HG03469 (cell line): ENCODE data around the gene HOXD4.

Experiments used
- ATAC-seq: cut with Tn5 transposase; IDR thresholded peaks from one replicate; pipeline ENCODE4 v1.9.1; 2021; ENCODE audit warnings: mild to moderate bottlenecking, moderate library complexity, moderate number of reproducible peaks; ENCODE audit not compliant: unreplicated experiment

The HOXD4 gene

GRCh38 chr2:176187899-176188773 lies 36.8 kb downstream of the HOXD4 start, which contains the start of gene HOXD1:
TSS of gene HOXD1 (plus strand) at chr2:176188668. CDS start at chr2:176188802, 134 bp downstream.
- no peak for ATAC-seq

GRCh38 chr2:176188774-176189680 lies 37.7 kb downstream of the HOXD4 start:
- ATAC-seq, result no peak

- ATAC-seq, result no peak
Measured at GRCh38 chr2:176189681-176190641, 38.6 kb downstream of the HOXD4 start.

GRCh38 chr2:176192351-176192750 lies 41.0 kb downstream of the HOXD4 start:
- no peak for ATAC-seq

- no peak for ATAC-seq
Measured at GRCh38 chr2:176193048-176193447, 41.7 kb downstream of the HOXD4 start.

GRCh38 chr2:176199902-176200301 lies 48.6 kb downstream of the HOXD4 start:
- ATAC-seq, result no peak

- no peak for ATAC-seq
Measured at GRCh38 chr2:176200971-176201370, 49.6 kb downstream of the HOXD4 start.

GRCh38 chr2:176202491-176202890 lies 51.1 kb downstream of the HOXD4 start:
- no peak for ATAC-seq
